ENCODE data around the gene KCNG4. TPM values are rescaled to one million over a fixed set of nuclear protein-coding genes. Genes with fewer than 3 reads are reported as not detected.

KCNG4 gene
- total and polyA plus RNA-seq, 10 of the 15 experiments (the other 5 are each of a cell fraction or from before 2014, with no cell fraction given), result not detected

DNA sequence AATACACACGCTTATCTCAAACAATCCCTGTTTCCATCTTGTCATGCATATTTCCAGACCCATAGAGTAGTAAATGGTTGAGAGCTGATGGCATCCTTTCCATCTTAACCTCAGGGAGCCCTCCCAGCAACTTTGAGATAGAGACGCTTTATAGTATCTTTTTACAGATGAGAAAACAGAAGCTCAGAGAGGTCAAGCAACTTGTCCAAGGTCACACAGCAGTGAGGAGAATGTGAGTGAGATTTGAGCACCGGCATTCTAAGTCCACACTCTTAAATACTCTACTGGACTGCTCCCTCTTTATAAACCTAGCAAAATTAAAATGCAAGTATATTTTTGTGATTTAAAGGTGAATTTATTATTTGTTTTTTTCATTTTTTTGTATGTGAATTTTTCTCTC, 19.9 kb upstream of the KCNG4 start:
- in situ Hi-C loops (cut with MboI) (no loop called here), intact Hi-C loops (cut with micrococcal nuclease; ENCODE audit: unreplicated experiment) (no loop called here)
- Histone ChIP-seq H3K27me3 (replicated peaks in 1 of 2; ENCODE audit: control insufficient read depth in 2 of 2, insufficient read depth in 2 of 2, low read length in 1 of 2) (no peaks in the 10 kb centered on the region; a peak in 1 of 4 replicates), H3K4me2 (ENCODE audit: control insufficient read depth, insufficient read depth) (no peak overlapping the region), H3K79me2 (ENCODE audit: control insufficient read depth, insufficient read depth, low read length) (no peaks in the 10 kb centered on the region), H3K4me3 (no peak overlapping the region), H2AFZ (ENCODE audit: control insufficient read depth, low read depth, low read length) (no peak overlapping the region), H3K27ac (ENCODE audit: control insufficient read depth, insufficient read depth) (no peak overlapping the region), H3K36me3 (ENCODE audit: control insufficient read depth in 2 of 2, insufficient read depth in 2 of 2, low read length in 1 of 2) (no peaks in the 10 kb centered on the region), H3K9ac (ENCODE audit: control insufficient read depth, insufficient read depth, low read length) (no peak overlapping the region), H3K4me1 (ENCODE audit: control insufficient read depth, insufficient read depth, low read length) (no peaks in the 10 kb centered on the region), H3K9me3 (replicated peaks; ENCODE audit: control insufficient read depth, insufficient read depth, low read length) (no peaks in the 10 kb centered on the region), H4K20me1 (ENCODE audit: control insufficient read depth, insufficient read depth) (no peaks in the 10 kb centered on the region)
- FAIRE-seq (no peak), ATAC-seq (no peak), DNase-seq (ENCODE audit: low read depth, low spot score) (no peak)
- ChIA-PET SMC1A (ENCODE audit: uncharacterized antibody, unreplicated experiment) (no interaction called here), CTCF (interaction anchor here (0.6 kb wide), 1 partner anchor 333 kb away, joined by 3 read pairs; no protein-coding TSS in a partner anchor), POLR2A (no interaction called here), RAD21 (ENCODE audit: unreplicated experiment) (no interaction called here)
- TF ChIP-seq JUNB (IDR thresholded peaks at IDR 0.05) (no peak), HDGF (IDR thresholded peaks at IDR 0.05) (no peak)
- WGBS (ENCODE audit: insufficient coverage, insufficient replicate concordance, low lambda C conversion rate, missing lambda C conversion rate), result 57% methylated on average over 3 of the region's 3 CpGs
- no TSS peak for BruUV-seq (replicated peaks)

DNA sequence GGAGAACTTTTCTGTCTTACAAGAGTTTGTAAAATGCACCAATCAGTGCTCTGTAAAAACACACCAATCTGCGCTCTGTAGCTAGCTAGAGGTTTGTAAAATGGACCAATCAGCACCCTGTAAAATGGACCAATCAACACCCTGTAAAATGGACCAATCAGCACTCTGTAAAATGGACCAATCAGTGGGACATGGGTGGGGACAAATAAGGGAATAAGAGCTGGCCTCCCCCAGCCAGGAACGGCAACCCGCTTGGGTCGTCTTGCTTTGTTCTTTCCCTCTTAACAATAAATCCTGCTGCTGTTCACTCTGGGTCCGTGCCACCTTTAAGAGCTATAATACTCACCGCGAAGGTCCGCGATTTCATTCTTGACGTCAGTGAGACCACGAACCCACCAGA, 18.5 kb upstream of the KCNG4 start:
- SMC1A ChIA-PET (ENCODE audit: uncharacterized antibody, unreplicated experiment), result interaction anchor here (0.7 kb wide), 1 partner anchor 632 kb away, joined by 3 read pairs; no protein-coding TSS in a partner anchor
- RAD21 ChIA-PET (ENCODE audit: unreplicated experiment), result no interaction called here
- no TSS peak for BruUV-seq (replicated peaks)
- H3K27me3 ChIP-seq (replicated peaks in 1 of 2; ENCODE audit: control insufficient read depth in 2 of 2, insufficient read depth in 2 of 2, low read length in 1 of 2), result no peaks in the 10 kb centered on the region
- no peak overlapping the region for H3K4me2 ChIP-seq (ENCODE audit: control insufficient read depth, insufficient read depth)
- POLR2A ChIA-PET, result no interaction called here
- intact Hi-C loops (cut with micrococcal nuclease; ENCODE audit: unreplicated experiment) (no loop called here), in situ Hi-C loops (cut with MboI) (no loop called here)
- TF ChIP-seq, protein P1, sequence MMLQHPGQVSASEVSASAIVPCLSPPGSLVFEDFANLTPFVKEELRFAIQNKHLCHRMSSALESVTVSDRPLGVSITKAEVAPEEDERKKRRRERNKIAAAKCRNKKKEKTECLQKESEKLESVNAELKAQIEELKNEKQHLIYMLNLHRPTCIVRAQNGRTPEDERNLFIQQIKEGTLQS (IDR thresholded peaks at IDR 0.05; ENCODE audit: borderline replicate concordance, extremely low read depth, low read depth, low read length), result no peak
- TF ChIP-seq NR2F1 (conservative IDR thresholded peaks at IDR 0.05), result no peak
- TF ChIP-seq NFYB (IDR thresholded peaks at IDR 0.05; ENCODE audit: insufficient read depth, low read depth, low read length), result 0 out of 2 replicates have a peak, but pooled peaks have one; percentile 37
- no peak for TF ChIP-seq NR2C1 (IDR thresholded peaks at IDR 0.05)
- no peak for TF ChIP-seq YY1 (IDR thresholded peaks at IDR 0.05; ENCODE audit: low read depth, low read length)
- TF ChIP-seq NR2C2 (IDR thresholded peaks at IDR 0.05; ENCODE audit: borderline replicate concordance, control insufficient read depth, insufficient read length, low read depth), result no peak
- CTCF ChIA-PET, result interaction anchor here (1.0 kb wide), 1 partner anchor 18 kb away, joined by 4 read pairs; no protein-coding TSS in a partner anchor
- no peak overlapping the region for H3K27ac ChIP-seq (ENCODE audit: control insufficient read depth, insufficient read depth)
- no peak for FAIRE-seq
- no peak overlapping the region for H3K4me3 ChIP-seq
- no peaks in the 10 kb centered on the region for H4K20me1 ChIP-seq (ENCODE audit: control insufficient read depth, insufficient read depth)
- H3K36me3 ChIP-seq (ENCODE audit: control insufficient read depth in 2 of 2, insufficient read depth in 2 of 2, low read length in 1 of 2), result no peaks in the 10 kb centered on the region
- no peaks in the 10 kb centered on the region for H3K79me2 ChIP-seq (ENCODE audit: control insufficient read depth, insufficient read depth, low read length)
- no peaks in the 10 kb centered on the region for H3K4me1 ChIP-seq (ENCODE audit: control insufficient read depth, insufficient read depth, low read length)
- H3K9ac ChIP-seq (ENCODE audit: control insufficient read depth, insufficient read depth, low read length), result no peak overlapping the region
- no peak overlapping the region for H2AFZ ChIP-seq (ENCODE audit: control insufficient read depth, low read depth, low read length)
- no peak for DNase-seq (ENCODE audit: low read depth, low spot score)
- no peaks in the 10 kb centered on the region for H3K9me3 ChIP-seq (replicated peaks; ENCODE audit: control insufficient read depth, insufficient read depth, low read length)
- 75% methylated on average over 11 of the region's 11 CpGs for WGBS (ENCODE audit: insufficient coverage, insufficient replicate concordance, low lambda C conversion rate, missing lambda C conversion rate)
- ATAC-seq, result no peak

Data from GM12878 (cell line).